ENCODE results near the gene TRPM2. TPM values are rescaled to one million over a fixed set of nuclear protein-coding genes. Genes with fewer than 3 reads are reported as not detected.

TRPM2 gene
- total RNA-seq, 2 experiments from 2014 or later, result 35.6 to 40.9 TPM

- no peak overlapping the region for H3K4me3 Mint-ChIP-seq
- H3K27me3 Mint-ChIP-seq (ENCODE audit: low read depth), result no peaks in the 10 kb centered on the region
- H3K4me1 Mint-ChIP-seq (ENCODE audit: low read depth), result no peaks in the 10 kb centered on the region
- no peak for ATAC-seq
- DNase-seq, result no peak
- H3K27ac Mint-ChIP-seq, result no peak overlapping the region
- no peaks in the 10 kb centered on the region for H3K9me3 Mint-ChIP-seq (ENCODE audit: insufficient read depth)
- CTCF ChIA-PET, result no interaction called here
- POLR2A ChIA-PET, result no interaction called here
- H3K36me3 Mint-ChIP-seq (ENCODE audit: low read depth), result peaks cover 4% of the 10 kb centered on the region
Measured at GRCh38 chr21:44331650-44332307, 21.6 kb upstream of the TRPM2 start.

DNA sequence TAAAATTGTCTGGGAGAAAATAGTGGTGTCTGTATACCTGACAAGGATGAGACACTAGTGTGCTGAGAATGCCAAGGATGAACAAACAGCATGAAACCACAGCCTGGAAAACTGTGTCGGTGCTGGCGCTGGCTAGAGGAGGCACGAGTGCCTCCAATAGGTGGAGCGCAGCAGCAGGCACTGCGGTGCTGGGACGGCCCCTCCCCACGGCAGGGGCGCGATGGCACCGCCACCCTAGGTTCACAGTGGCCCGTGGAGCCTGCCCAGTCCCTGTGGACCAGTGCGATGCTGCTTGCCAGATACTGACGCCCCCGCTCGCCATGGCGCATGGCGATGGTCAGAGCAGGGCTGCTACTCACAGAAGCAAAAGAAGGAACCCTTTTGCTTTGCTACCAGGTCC, 21.0 kb upstream of the TRPM2 start:
- Mint-ChIP-seq H3K4me3 (no peak overlapping the region), H3K27me3 (ENCODE audit: low read depth) (no peaks in the 10 kb centered on the region)

DNA sequence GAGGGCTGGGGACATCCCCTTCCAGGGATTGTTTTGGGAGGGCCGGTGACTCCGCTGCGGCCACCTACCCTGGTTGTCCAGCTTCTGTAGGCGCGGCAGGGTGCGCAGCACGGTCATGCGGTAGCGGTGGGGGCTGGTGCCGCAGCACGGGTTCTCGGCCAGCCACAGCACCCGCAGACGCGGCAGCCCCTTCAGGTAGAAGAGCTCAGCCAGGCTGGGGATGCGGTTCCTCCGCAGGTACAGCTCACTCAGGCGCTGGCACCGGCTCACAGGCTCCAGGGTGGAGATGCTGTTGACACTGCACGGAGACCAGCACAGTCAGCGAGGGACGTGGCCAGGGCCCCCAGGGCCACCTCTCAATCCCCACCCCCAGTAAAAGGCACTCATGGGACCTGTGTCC, 20.5 kb upstream of the TRPM2 start:
- CTCF ChIA-PET, result interaction anchor here (0.9 kb wide), 1 partner anchor 17 kb away, joined by 3 read pairs; no protein-coding TSS in a partner anchor

More for the DNA sequence above, 21.0 kb upstream of the TRPM2 start:
- POLR2A ChIA-PET, result no interaction called here
- Mint-ChIP-seq H3K36me3 (ENCODE audit: low read depth) (peaks cover 5% of the 10 kb centered on the region), H3K9me3 (ENCODE audit: insufficient read depth) (no peaks in the 10 kb centered on the region), H3K27ac (no peak overlapping the region), H3K4me1 (ENCODE audit: low read depth) (no peaks in the 10 kb centered on the region)
- ATAC-seq (no peak), DNase-seq (no peak)
- CTCF ChIA-PET, result interaction anchor here (0.9 kb wide), 1 partner anchor 17 kb away, joined by 3 read pairs; no protein-coding TSS in a partner anchor

GRCh38 chr21:44333509-44334328, 19.7 kb upstream of the TRPM2 start:
- DNase-seq (no peak), ATAC-seq (no peak)
- Mint-ChIP-seq H3K27me3 (ENCODE audit: low read depth) (no peaks in the 10 kb centered on the region), H3K4me3 (no peak overlapping the region), H3K4me1 (ENCODE audit: low read depth) (peaks cover 6% of the 10 kb centered on the region), H3K9me3 (ENCODE audit: insufficient read depth) (no peaks in the 10 kb centered on the region), H3K36me3 (ENCODE audit: low read depth) (peaks cover 9% of the 10 kb centered on the region), H3K27ac (no peak overlapping the region)
- ChIA-PET CTCF (interaction anchor here (0.7 to 0.9 kb wide), 2 partner anchors 18 to 140 kb away, joined by 3 to 4 read pairs; no protein-coding TSS in a partner anchor), POLR2A (no interaction called here)

More for the DNA sequence above, 20.5 kb upstream of the TRPM2 start:
- H3K4me1 Mint-ChIP-seq (ENCODE audit: low read depth), result peaks cover 6% of the 10 kb centered on the region
- no peak overlapping the region for H3K4me3 Mint-ChIP-seq
- no peaks in the 10 kb centered on the region for H3K27me3 Mint-ChIP-seq (ENCODE audit: low read depth)
- DNase-seq (no peak), ATAC-seq (no peak)
- POLR2A ChIA-PET, result no interaction called here
- H3K27ac Mint-ChIP-seq, result no peak overlapping the region
- H3K9me3 Mint-ChIP-seq (ENCODE audit: insufficient read depth), result no peaks in the 10 kb centered on the region
- peaks cover 9% of the 10 kb centered on the region for H3K36me3 Mint-ChIP-seq (ENCODE audit: low read depth)

GRCh38 chr21:44334329-44335030, 18.9 kb upstream of the TRPM2 start:
- CTCF ChIA-PET, result interaction anchor here (0.7 kb wide), 1 partner anchor 139 kb away, joined by 4 read pairs; no protein-coding TSS in a partner anchor
- Mint-ChIP-seq H3K27ac (no peak overlapping the region), H3K4me3 (no peak overlapping the region), H3K9me3 (ENCODE audit: insufficient read depth) (no peaks in the 10 kb centered on the region), H3K27me3 (ENCODE audit: low read depth) (no peaks in the 10 kb centered on the region), H3K36me3 (ENCODE audit: low read depth) (peaks cover 9% of the 10 kb centered on the region), H3K4me1 (ENCODE audit: low read depth) (peaks cover 8% of the 10 kb centered on the region)
- DNase-seq (no peak), ATAC-seq (no peak)
- POLR2A ChIA-PET, result interaction anchor here (0.7 kb wide), 1 partner anchor 127 kb away, joined by 3 read pairs; no protein-coding TSS in a partner anchor

- CTCF ChIA-PET, result no interaction called here
- POLR2A ChIA-PET, result interaction anchor here (0.7 kb wide), 1 partner anchor 126 kb away, joined by 3 read pairs; no protein-coding TSS in a partner anchor
- no peaks in the 10 kb centered on the region for H3K9me3 Mint-ChIP-seq (ENCODE audit: insufficient read depth)
Measured at GRCh38 chr21:44335266-44336059, 18.0 kb upstream of the TRPM2 start.

DNA sequence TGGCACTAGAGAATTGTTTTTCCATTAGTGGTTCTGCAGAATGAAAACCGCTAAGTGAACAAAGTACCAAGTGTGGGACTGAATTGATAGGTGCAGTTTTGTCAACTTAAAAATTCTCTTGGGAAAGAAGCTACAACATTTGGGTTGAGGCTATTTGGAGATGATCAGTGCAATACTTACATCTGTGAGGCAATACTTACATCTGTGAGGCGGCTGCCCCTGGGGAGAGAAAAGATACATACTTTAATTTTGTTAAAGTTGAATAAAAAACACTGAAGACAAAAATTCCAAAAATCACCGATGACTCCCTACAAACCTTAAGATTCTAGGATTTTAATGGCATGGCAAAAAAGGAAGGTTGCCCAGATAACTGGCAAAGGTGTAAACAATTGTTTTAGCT, 16.0 kb upstream of the TRPM2 start:
- no peak for ATAC-seq
- DNase-seq, result no peak
- H3K27me3 Mint-ChIP-seq (ENCODE audit: low read depth), result no peaks in the 10 kb centered on the region
- ChIA-PET POLR2A (interaction anchor here (1.2 kb wide), 1 partner anchor 10 kb away, joined by 5 read pairs; no protein-coding TSS in a partner anchor), CTCF (interaction anchor here (0.6 kb wide), 1 partner anchor 536 kb away, joined by 3 read pairs; the partner anchor contains the start of gene PTTG1IP)
- peaks cover 6% of the 10 kb centered on the region for H3K36me3 Mint-ChIP-seq (ENCODE audit: low read depth)
- peaks cover 25% of the 10 kb centered on the region for H3K4me1 Mint-ChIP-seq (ENCODE audit: low read depth)
- peak overlapping the region; percentile 3 for H3K4me3 Mint-ChIP-seq
- H3K27ac Mint-ChIP-seq, result peak overlapping the region; percentile 77
- no peaks in the 10 kb centered on the region for H3K9me3 Mint-ChIP-seq (ENCODE audit: insufficient read depth)

More at GRCh38 chr21:44335266-44336059, 18.0 kb upstream of the TRPM2 start:
- no peak for ATAC-seq
- peaks cover 18% of the 10 kb centered on the region for H3K4me1 Mint-ChIP-seq (ENCODE audit: low read depth)
- peaks cover 9% of the 10 kb centered on the region for H3K36me3 Mint-ChIP-seq (ENCODE audit: low read depth)
- no peak overlapping the region for H3K27ac Mint-ChIP-seq
- DNase-seq, result no peak
- no peak overlapping the region for H3K4me3 Mint-ChIP-seq
- no peaks in the 10 kb centered on the region for H3K27me3 Mint-ChIP-seq (ENCODE audit: low read depth)

DNA sequence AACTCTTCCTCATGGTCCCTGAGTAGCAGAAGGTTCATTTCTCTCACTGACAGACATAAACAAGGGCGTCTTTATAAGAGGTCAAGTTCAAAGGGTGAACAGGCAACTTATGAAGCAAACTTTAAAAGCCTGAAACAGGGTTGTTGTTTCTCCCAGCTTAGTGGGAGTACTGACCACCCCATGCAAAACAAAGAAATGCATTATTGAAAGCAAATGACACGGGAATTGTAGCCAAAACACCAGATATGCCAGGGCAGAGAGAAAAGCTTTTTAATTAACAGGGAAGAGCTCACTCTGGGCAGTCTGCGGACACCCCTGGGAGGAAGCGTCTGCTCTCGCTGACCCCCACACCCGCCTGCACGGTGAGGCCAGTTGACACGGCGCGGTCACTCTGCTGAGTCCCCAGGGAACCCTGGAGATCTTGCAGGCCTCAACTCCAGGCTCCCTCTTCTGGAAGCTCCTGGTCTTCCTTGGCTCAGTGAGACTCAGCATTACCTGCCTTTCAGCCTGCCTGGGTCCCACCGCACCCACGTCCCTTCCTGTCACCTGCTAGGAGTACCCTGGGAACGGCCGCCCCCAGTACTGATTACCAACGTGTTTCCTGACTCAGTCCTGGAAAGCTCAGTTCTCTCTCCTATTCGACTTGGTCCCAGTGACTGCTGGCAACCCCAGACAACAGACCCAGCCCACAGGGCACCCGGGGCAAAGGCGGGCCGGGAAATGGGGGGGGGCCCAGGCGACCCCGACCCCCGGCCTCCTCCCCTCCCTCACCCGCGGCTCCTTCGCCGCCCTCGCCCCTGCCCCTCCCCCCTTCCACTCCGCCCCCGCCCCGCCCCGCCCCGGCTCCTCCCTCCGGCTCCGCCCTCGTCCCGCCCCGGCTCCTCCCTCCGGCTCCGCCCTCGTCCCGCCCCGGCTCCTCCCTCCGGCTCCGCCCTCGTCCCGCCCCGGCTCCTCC, 15.2 kb upstream of the TRPM2 start:
- ChIA-PET CTCF (interaction anchor here (0.6 to 0.9 kb wide), 2 partner anchors 482 to 535 kb away, joined by 3 read pairs; partner anchors contain the start of gene PTTG1IP), POLR2A (interaction anchor here (0.6 to 1.2 kb wide), 5 partner anchors 10 to 1960 kb away, joined by 3 to 10 read pairs (median 4); partner anchors contain the start of gene TRPM2)
- no peaks in the 10 kb centered on the region for H3K9me3 Mint-ChIP-seq (ENCODE audit: insufficient read depth)
- H3K27me3 Mint-ChIP-seq (ENCODE audit: low read depth), result no peaks in the 10 kb centered on the region
- peaks cover 6% of the 10 kb centered on the region for H3K36me3 Mint-ChIP-seq (ENCODE audit: low read depth)
- H3K4me3 Mint-ChIP-seq, result peak overlapping the region; percentile 63
- ATAC-seq (no peak), DNase-seq (peak; percentile 51)
- peak overlapping the region; percentile 81 for H3K27ac Mint-ChIP-seq
- peaks cover 25% of the 10 kb centered on the region for H3K4me1 Mint-ChIP-seq (ENCODE audit: low read depth)

GRCh38 chr21:44338971-44339910, 14.2 kb upstream of the TRPM2 start, which contains the start of gene CFAP410:
TSS of gene CFAP410 (minus strand) at chr21:44339390. CDS start at chr21:44339194, 196 bp downstream.
- peaks cover 6% of the 10 kb centered on the region for H3K36me3 Mint-ChIP-seq (ENCODE audit: low read depth)
- DNase-seq (peak; percentile 96), ATAC-seq (peak; percentile 95)
- POLR2A ChIA-PET, result interaction anchor here (0.6 to 1.0 kb wide), 4 partner anchors 14 to 1959 kb away, joined by 3 to 10 read pairs (median 4); partner anchors contain the start of gene TRPM2
- CTCF ChIA-PET, result interaction anchor here (0.9 to 2.1 kb wide), 3 partner anchors 12 to 481 kb away, joined by 3 to 7 read pairs (median 5); no protein-coding TSS in a partner anchor
- H3K4me1 Mint-ChIP-seq (ENCODE audit: low read depth), result peaks cover 29% of the 10 kb centered on the region
- H3K9me3 Mint-ChIP-seq (ENCODE audit: insufficient read depth), result no peaks in the 10 kb centered on the region
- H3K27me3 Mint-ChIP-seq (ENCODE audit: low read depth), result no peaks in the 10 kb centered on the region
- H3K27ac Mint-ChIP-seq, result peak within 1 kb of the TSS; percentile 90
- peak within 1 kb of the TSS; percentile 80 for H3K4me3 Mint-ChIP-seq
